ENCODE data around the gene DTD1.

The DTD1 gene

GRCh38 chr20:18796282-18796833 lies 208.5 kb downstream of the DTD1 start:
- TF ChIP-seq CTCF (IDR thresholded peaks at IDR 0.05; ENCODE audit: borderline replicate concordance, insufficient read depth, low read depth, low read length) = no peak
- no peak overlapping the region for H3K4me3 ChIP-seq (ENCODE audit: low read depth, low read length)

GRCh38 chr20:18801516-18801915 lies 213.7 kb downstream of the DTD1 start:
- TF ChIP-seq CTCF (IDR thresholded peaks at IDR 0.05; ENCODE audit: borderline replicate concordance, insufficient read depth, low read depth, low read length) = no peak
- no peak overlapping the region for H3K4me3 ChIP-seq (ENCODE audit: low read depth, low read length)

GRCh38 chr20:18802012-18802634 lies 214.3 kb downstream of the DTD1 start:
- H3K4me3 ChIP-seq (ENCODE audit: low read depth, low read length) = no peak overlapping the region
- TF ChIP-seq CTCF (IDR thresholded peaks at IDR 0.05; ENCODE audit: borderline replicate concordance, insufficient read depth, low read depth, low read length) = no peak

- no peak overlapping the region for H3K4me3 ChIP-seq (ENCODE audit: low read depth, low read length)
- TF ChIP-seq CTCF (IDR thresholded peaks at IDR 0.05; ENCODE audit: borderline replicate concordance, insufficient read depth, low read depth, low read length) = no peak
These were observed 218.0 kb downstream of the DTD1 start for GRCh38 chr20:18805881-18806280.

- no peak for TF ChIP-seq CTCF (IDR thresholded peaks at IDR 0.05; ENCODE audit: borderline replicate concordance, insufficient read depth, low read depth, low read length)
These were observed 220.9 kb downstream of the DTD1 start for GRCh38 chr20:18808712-18809111.

GRCh38 chr20:18811186-18811585 lies 223.3 kb downstream of the DTD1 start:
- TF ChIP-seq CTCF (IDR thresholded peaks at IDR 0.05; ENCODE audit: borderline replicate concordance, insufficient read depth, low read depth, low read length) = no peak
- no peak overlapping the region for H3K4me3 ChIP-seq (ENCODE audit: low read depth, low read length)

More at GRCh38 chr20:18808712-18809111, 220.9 kb downstream of the DTD1 start:
- H3K4me3 ChIP-seq (ENCODE audit: low read depth, low read length) = no peak overlapping the region

GRCh38 chr20:18811904-18812303 lies 224.1 kb downstream of the DTD1 start:
- H3K4me3 ChIP-seq (ENCODE audit: low read depth, low read length) = no peak overlapping the region
- TF ChIP-seq CTCF (IDR thresholded peaks at IDR 0.05; ENCODE audit: borderline replicate concordance, insufficient read depth, low read depth, low read length) = no peak

Data from GM12875 (cell line).